Transverse colon (tissue), 4 donors: ENCODE results near the gene KRT72.

ENCODE experiments used
- EP300 ChIP-seq: sonication (generic); formaldehyde crosslinking; IDR thresholded peaks from one replicate; pipeline ENCODE4 v1.6.1; 2017; ENCODE audit warnings: antibody characterized with exemption, low read depth
- POLR2A ChIP-seq: fragments of 450-650 bp; IDR thresholded peaks from one replicate; pipeline ENCODE4 v1.6.1; 2016; ENCODE audit warnings: antibody characterized with exemption, mild to moderate bottlenecking, moderate library complexity
- POLR2AphosphoS5 ChIP-seq, 3 donors: sonication (generic); formaldehyde crosslinking; IDR thresholded peaks; one replicate each; pipeline ENCODE4 v1.6.1; 2016; ENCODE audit warnings: antibody characterized with exemption in 3 of 3
- TF ChIP-seq, protein P1 (sequence below), 5 experiments: fragments of 200-600 bp in 3 of 5; fragments of 450-650 bp in 2 of 5; sonication (generic) in 3 of 5; IDR thresholded peaks; 1 replicate in 2 of 5; 2 replicates in 3 of 5; pipeline ENCODE4 v1.5.1; 2016 to 2017; ENCODE audit warnings: antibody characterized with exemption in 5 of 5, inconsistent platforms in 3 of 5, mild to moderate bottlenecking in 2 of 5, moderate library complexity in 1 of 5

DNA sequence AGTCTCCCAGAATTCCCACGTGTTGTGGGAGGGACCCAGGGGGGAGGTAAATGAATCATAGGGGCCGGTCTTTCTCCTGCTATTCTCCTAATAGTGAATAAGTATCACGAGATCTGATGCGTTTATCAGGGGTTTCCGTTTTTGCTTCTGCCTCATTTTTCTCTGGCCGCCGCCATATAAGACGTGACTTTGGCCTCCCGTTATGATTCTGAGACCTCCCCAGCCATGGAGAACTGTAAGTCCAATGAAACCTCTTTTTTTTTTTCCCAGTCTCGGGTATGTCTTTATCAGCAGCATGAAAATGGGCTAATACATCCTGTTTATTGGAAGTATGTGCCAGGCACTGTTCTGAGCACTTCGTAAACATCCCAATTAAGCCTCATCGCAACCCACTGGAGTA is 788 bp downstream of the KRT72 start:
- TF ChIP-seq, protein P1, sequence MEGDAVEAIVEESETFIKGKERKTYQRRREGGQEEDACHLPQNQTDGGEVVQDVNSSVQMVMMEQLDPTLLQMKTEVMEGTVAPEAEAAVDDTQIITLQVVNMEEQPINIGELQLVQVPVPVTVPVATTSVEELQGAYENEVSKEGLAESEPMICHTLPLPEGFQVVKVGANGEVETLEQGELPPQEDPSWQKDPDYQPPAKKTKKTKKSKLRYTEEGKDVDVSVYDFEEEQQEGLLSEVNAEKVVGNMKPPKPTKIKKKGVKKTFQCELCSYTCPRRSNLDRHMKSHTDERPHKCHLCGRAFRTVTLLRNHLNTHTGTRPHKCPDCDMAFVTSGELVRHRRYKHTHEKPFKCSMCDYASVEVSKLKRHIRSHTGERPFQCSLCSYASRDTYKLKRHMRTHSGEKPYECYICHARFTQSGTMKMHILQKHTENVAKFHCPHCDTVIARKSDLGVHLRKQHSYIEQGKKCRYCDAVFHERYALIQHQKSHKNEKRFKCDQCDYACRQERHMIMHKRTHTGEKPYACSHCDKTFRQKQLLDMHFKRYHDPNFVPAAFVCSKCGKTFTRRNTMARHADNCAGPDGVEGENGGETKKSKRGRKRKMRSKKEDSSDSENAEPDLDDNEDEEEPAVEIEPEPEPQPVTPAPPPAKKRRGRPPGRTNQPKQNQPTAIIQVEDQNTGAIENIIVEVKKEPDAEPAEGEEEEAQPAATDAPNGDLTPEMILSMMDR (IDR thresholded peaks at IDR 0.05) = no peak
- TF ChIP-seq POLR2A = no peak
- no peak for TF ChIP-seq EP300
- no peak for TF ChIP-seq POLR2AphosphoS5 (IDR thresholded peaks at IDR 0.05)
